ENCODE measurements around the gene NOP10.
A peak's percentile ranks its signal among the peaks of the same experiment; 100 is the strongest.
"Not testable (repeated sequence)": the region's sequence is repeated elsewhere in the genome, so short reads cannot be mapped to it uniquely, and the experiment has no call there.

The NOP10 gene

GRCh38 chr15:34355241-34355640 is 12.3 kb upstream of the NOP10 start:
- H3K27ac ChIP-seq (ENCODE audit: low read length): no peak overlapping the region
- H3K9ac ChIP-seq (ENCODE audit: low read depth, low read length): no peak overlapping the region
- no peaks in the 10 kb centered on the region for H3K4me1 ChIP-seq (ENCODE audit: insufficient read depth, low read length)
- H3K27me3 ChIP-seq (ENCODE audit: insufficient read depth, low read length): no peaks in the 10 kb centered on the region
- H3K4me3 ChIP-seq (ENCODE audit: low read length): no peak overlapping the region
- H3K36me3 ChIP-seq (ENCODE audit: insufficient read depth, low read depth, low read length): peaks cover 64% of the 10 kb centered on the region
- no peaks in the 10 kb centered on the region for H3K9me3 ChIP-seq (ENCODE audit: insufficient read depth, low read depth, low read length)

GRCh38 chr15:34354286-34354685 is 11.3 kb upstream of the NOP10 start:
- Histone ChIP-seq H3K4me1 (ENCODE audit: insufficient read depth, low read length) (no peaks in the 10 kb centered on the region), H3K4me3 (ENCODE audit: low read length) (no peak overlapping the region), H3K9me3 (ENCODE audit: insufficient read depth, low read depth, low read length) (no peaks in the 10 kb centered on the region), H3K36me3 (ENCODE audit: insufficient read depth, low read depth, low read length) (peaks cover 54% of the 10 kb centered on the region), H3K27me3 (ENCODE audit: insufficient read depth, low read length) (no peaks in the 10 kb centered on the region), H3K9ac (ENCODE audit: low read depth, low read length) (no peak overlapping the region), H3K27ac (ENCODE audit: low read length) (no peak overlapping the region)

- Histone ChIP-seq H3K36me3 (ENCODE audit: insufficient read depth, low read depth, low read length) (peaks cover 49% of the 10 kb centered on the region), H3K27me3 (ENCODE audit: insufficient read depth, low read length) (no peaks in the 10 kb centered on the region), H3K9ac (ENCODE audit: low read depth, low read length) (no peak overlapping the region), H3K4me1 (ENCODE audit: insufficient read depth, low read length) (no peaks in the 10 kb centered on the region), H3K27ac (ENCODE audit: low read length) (no peak overlapping the region), H3K4me3 (ENCODE audit: low read length) (no peak overlapping the region), H3K9me3 (ENCODE audit: insufficient read depth, low read depth, low read length) (no peaks in the 10 kb centered on the region)
Observed at GRCh38 chr15:34353627-34354026, 10.7 kb upstream of the NOP10 start.

- not testable (repeated sequence) for H3K9ac ChIP-seq (ENCODE audit: low read depth, low read length); H3K27ac ChIP-seq (ENCODE audit: low read length)
- H3K36me3 ChIP-seq (ENCODE audit: insufficient read depth, low read depth, low read length): peaks cover 42% of the 10 kb centered on the region
Observed at GRCh38 chr15:34352996-34353395, 10.1 kb upstream of the NOP10 start.

GRCh38 chr15:34349769-34350168 is 6.8 kb upstream of the NOP10 start:
- peaks cover 11% of the 10 kb centered on the region for H3K36me3 ChIP-seq (ENCODE audit: insufficient read depth, low read depth, low read length)
- no peaks in the 10 kb centered on the region for H3K27me3 ChIP-seq (ENCODE audit: insufficient read depth, low read length)
- no peaks in the 10 kb centered on the region for H3K9me3 ChIP-seq (ENCODE audit: insufficient read depth, low read depth, low read length)
- no peak overlapping the region for H3K9ac ChIP-seq (ENCODE audit: low read depth, low read length)
- peaks cover 4% of the 10 kb centered on the region; the same call in 1 of the 2 replicates for H3K4me1 ChIP-seq (ENCODE audit: insufficient read depth, low read length)
- no peak overlapping the region for H3K27ac ChIP-seq (ENCODE audit: low read length)
- no peak overlapping the region for H3K4me3 ChIP-seq (ENCODE audit: low read length)

More at GRCh38 chr15:34352996-34353395, 10.1 kb upstream of the NOP10 start:
- not testable (repeated sequence) for H3K4me3 ChIP-seq (ENCODE audit: low read length); H3K27me3 ChIP-seq (ENCODE audit: insufficient read depth, low read length); H3K4me1 ChIP-seq (ENCODE audit: insufficient read depth, low read length); H3K9me3 ChIP-seq (ENCODE audit: insufficient read depth, low read depth, low read length)

- H3K27me3 ChIP-seq (ENCODE audit: insufficient read depth, low read length): no peaks in the 10 kb centered on the region
- peaks cover 4% of the 10 kb centered on the region; the same call in 1 of the 2 replicates for H3K4me1 ChIP-seq (ENCODE audit: insufficient read depth, low read length)
- no peak overlapping the region for H3K27ac ChIP-seq (ENCODE audit: low read length)
- H3K36me3 ChIP-seq (ENCODE audit: insufficient read depth, low read depth, low read length): 0 out of 2 replicates have a peak, but pooled peaks cover 1% of the 10 kb centered on the region
- H3K9ac ChIP-seq (ENCODE audit: low read depth, low read length): no peak overlapping the region
- H3K4me3 ChIP-seq (ENCODE audit: low read length): no peak overlapping the region
- no peaks in the 10 kb centered on the region for H3K9me3 ChIP-seq (ENCODE audit: insufficient read depth, low read depth, low read length)
Observed at GRCh38 chr15:34348735-34349300, 5.9 kb upstream of the NOP10 start.

- no peak overlapping the region for H3K27ac ChIP-seq (ENCODE audit: low read length)
Observed at GRCh38 chr15:34347951-34348638, 5.2 kb upstream of the NOP10 start.

GRCh38 chr15:34342213-34342736 is 661 bp downstream of the NOP10 start:
- H3K27me3 ChIP-seq (ENCODE audit: insufficient read depth, low read length): not testable (repeated sequence)

More at GRCh38 chr15:34347951-34348638, 5.2 kb upstream of the NOP10 start:
- no peaks in the 10 kb centered on the region for H3K36me3 ChIP-seq (ENCODE audit: insufficient read depth, low read depth, low read length)
- no peak overlapping the region for H3K9ac ChIP-seq (ENCODE audit: low read depth, low read length)
- H3K4me1 ChIP-seq (ENCODE audit: insufficient read depth, low read length): peaks cover 4% of the 10 kb centered on the region; the same call in 1 of the 2 replicates
- no peaks in the 10 kb centered on the region for H3K27me3 ChIP-seq (ENCODE audit: insufficient read depth, low read length)
- no peaks in the 10 kb centered on the region for H3K9me3 ChIP-seq (ENCODE audit: insufficient read depth, low read depth, low read length)
- H3K4me3 ChIP-seq (ENCODE audit: low read length): no peak overlapping the region

GRCh38 chr15:34341381-34342212 is 1.3 kb downstream of the NOP10 start:
- Histone ChIP-seq H3K36me3 (ENCODE audit: insufficient read depth, low read depth, low read length) (peaks cover 32% of the 10 kb centered on the region), H3K27ac (ENCODE audit: low read length) (no peak overlapping the region), H3K4me1 (ENCODE audit: insufficient read depth, low read length) (peaks cover 7% of the 10 kb centered on the region; the same call in 1 of the 2 replicates), H3K27me3 (ENCODE audit: insufficient read depth, low read length) (no peaks in the 10 kb centered on the region), H3K9me3 (ENCODE audit: insufficient read depth, low read depth, low read length) (no peaks in the 10 kb centered on the region), H3K4me3 (ENCODE audit: low read length) (peak overlapping the region; percentile 99), H3K9ac (ENCODE audit: low read depth, low read length) (peak overlapping the region; percentile 95; the same call in 1 of the 2 replicates)

More at GRCh38 chr15:34342213-34342736, 661 bp downstream of the NOP10 start:
- H3K4me1 ChIP-seq (ENCODE audit: insufficient read depth, low read length); H3K9me3 ChIP-seq (ENCODE audit: insufficient read depth, low read depth, low read length): not testable (repeated sequence)
- H3K27ac ChIP-seq (ENCODE audit: low read length): peak overlapping the region; percentile 67
- peak overlapping the region; percentile 99 for H3K4me3 ChIP-seq (ENCODE audit: low read length)
- H3K9ac ChIP-seq (ENCODE audit: low read depth, low read length): peak overlapping the region; percentile 95
- H3K36me3 ChIP-seq (ENCODE audit: insufficient read depth, low read depth, low read length): peaks cover 32% of the 10 kb centered on the region

- H3K27ac ChIP-seq (ENCODE audit: low read length): no peak overlapping the region
- H3K4me1 ChIP-seq (ENCODE audit: insufficient read depth, low read length): 0 out of 2 replicates have a peak, but pooled peaks cover 3% of the 10 kb centered on the region
- H3K9me3 ChIP-seq (ENCODE audit: insufficient read depth, low read depth, low read length): no peaks in the 10 kb centered on the region
- no peaks in the 10 kb centered on the region for H3K27me3 ChIP-seq (ENCODE audit: insufficient read depth, low read length)
- no peak overlapping the region for H3K9ac ChIP-seq (ENCODE audit: low read depth, low read length)
- no peak overlapping the region for H3K4me3 ChIP-seq (ENCODE audit: low read length)
- peaks cover 32% of the 10 kb centered on the region for H3K36me3 ChIP-seq (ENCODE audit: insufficient read depth, low read depth, low read length)
Observed at GRCh38 chr15:34339946-34340345, 3.0 kb downstream of the NOP10 start.

- Histone ChIP-seq H3K27me3 (ENCODE audit: insufficient read depth, low read length) (no peaks in the 10 kb centered on the region), H3K27ac (ENCODE audit: low read length) (no peak overlapping the region), H3K9ac (ENCODE audit: low read depth, low read length) (peak overlapping the region; percentile 82; the same call in 1 of the 2 replicates), H3K4me3 (ENCODE audit: low read length) (peak overlapping the region; percentile 88), H3K36me3 (ENCODE audit: insufficient read depth, low read depth, low read length) (peaks cover 32% of the 10 kb centered on the region), H3K9me3 (ENCODE audit: insufficient read depth, low read depth, low read length) (no peaks in the 10 kb centered on the region), H3K4me1 (ENCODE audit: insufficient read depth, low read length) (0 out of 2 replicates have a peak, but pooled peaks cover 3% of the 10 kb centered on the region)
Observed at GRCh38 chr15:34338347-34338746, 4.6 kb downstream of the NOP10 start.
